IPS-11a (cell line): ENCODE data around the gene DPT.

Experiments
- H3K4me3 ChIP-seq: one replicate; pipeline ENCODE4 v1.5.1; 2013; ENCODE audit warnings: low read depth, low read length, control low read depth

Gene DPT

DNA sequence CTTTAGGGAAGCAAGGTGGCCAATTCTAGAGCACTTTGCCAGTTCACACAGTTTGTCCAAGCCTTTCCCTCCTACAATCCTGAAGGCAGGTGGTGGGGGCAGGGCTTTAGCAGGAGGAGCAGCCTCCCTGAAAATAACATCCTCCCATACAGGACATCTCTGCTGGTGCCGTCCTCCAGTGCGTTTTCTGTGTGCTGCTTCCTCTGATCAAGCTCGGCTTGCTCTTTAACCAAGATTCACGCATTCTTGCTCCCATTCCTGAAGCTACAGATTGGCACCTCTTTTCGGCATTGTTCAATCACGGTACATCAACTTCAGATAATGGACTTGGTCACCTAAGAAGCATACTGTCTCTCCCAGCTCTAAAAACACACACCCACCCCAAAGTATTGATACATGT lies 7.5 kb upstream of the DPT start:
- no peak overlapping the region for H3K4me3 ChIP-seq

DNA sequence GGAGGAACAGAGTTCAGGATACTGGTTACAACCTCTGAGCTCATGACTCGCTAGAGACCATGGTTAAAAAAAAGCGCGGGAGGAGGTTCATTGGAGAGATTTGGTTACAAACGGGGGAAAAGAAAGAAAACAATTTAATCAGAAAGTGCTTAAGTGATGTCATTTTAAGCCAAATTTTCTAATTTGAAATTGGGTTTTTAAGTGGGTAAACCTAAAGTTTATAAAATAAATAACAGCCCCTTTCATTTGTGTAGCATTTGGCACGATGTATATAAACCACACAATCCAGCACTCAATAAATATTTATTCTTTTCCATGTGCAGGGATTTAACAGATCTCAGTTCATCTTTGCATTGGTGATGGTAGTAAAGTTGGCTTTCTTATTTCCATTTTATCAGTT lies 7.0 kb upstream of the DPT start:
- H3K4me3 ChIP-seq, result no peak overlapping the region

- no peak overlapping the region for H3K4me3 ChIP-seq
These were observed 5.9 kb upstream of the DPT start for GRCh38 chr1:168734946-168735345.

DNA sequence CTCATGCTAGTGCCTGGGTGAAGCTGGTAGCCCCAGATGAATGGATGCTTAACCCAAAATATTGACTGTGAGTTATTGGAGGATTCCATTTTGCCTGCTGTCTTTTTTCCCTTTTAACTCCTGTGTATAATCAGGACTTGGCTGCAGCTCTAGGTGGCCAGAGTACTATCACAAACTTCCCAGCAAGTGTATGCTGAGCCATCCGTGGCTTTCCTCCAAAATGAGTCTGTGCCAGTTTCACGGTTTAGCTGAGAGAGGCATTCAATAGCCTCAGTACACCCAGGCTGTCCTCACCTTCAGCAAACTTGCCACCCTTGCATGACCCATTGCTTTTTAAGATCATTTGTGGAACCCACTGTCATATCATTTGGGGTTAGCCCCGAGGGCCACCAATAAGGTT lies 5.3 kb upstream of the DPT start:
- H3K4me3 ChIP-seq, result no peak overlapping the region

GRCh38 chr1:168733241-168733640 lies 4.2 kb upstream of the DPT start:
- no peak overlapping the region for H3K4me3 ChIP-seq

DNA sequence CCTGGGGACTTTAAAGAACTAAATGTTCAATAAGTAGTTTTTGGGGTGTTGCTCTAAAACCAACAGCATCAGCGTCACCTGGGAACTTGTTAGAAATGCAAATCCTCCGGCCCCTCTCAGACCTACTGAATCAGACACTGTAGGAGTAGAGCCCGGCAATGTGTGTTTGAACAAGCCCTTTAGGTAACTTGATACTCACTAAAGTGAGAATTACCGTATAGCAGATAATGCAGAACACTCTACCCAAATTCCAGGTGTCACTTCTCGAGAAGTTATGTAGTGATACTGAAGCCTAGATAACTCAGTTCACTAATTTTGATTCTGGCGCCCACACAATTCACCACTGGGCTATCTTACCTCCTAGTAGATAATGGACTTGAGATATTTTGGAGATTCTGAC lies 3.7 kb upstream of the DPT start:
- H3K4me3 ChIP-seq, result no peak overlapping the region

- H3K4me3 ChIP-seq, result no peak overlapping the region
These were observed 2.4 kb upstream of the DPT start for GRCh38 chr1:168731244-168731953.

GRCh38 chr1:168729405-168729802 lies 398 bp upstream of the DPT start:
- H3K4me3 ChIP-seq, result no peak overlapping the region

GRCh38 chr1:168726719-168727118 lies 2.3 kb downstream of the DPT start:
- no peak overlapping the region for H3K4me3 ChIP-seq

- H3K4me3 ChIP-seq, result no peak overlapping the region
These were observed 2.7 kb downstream of the DPT start for GRCh38 chr1:168726281-168726680.

DNA sequence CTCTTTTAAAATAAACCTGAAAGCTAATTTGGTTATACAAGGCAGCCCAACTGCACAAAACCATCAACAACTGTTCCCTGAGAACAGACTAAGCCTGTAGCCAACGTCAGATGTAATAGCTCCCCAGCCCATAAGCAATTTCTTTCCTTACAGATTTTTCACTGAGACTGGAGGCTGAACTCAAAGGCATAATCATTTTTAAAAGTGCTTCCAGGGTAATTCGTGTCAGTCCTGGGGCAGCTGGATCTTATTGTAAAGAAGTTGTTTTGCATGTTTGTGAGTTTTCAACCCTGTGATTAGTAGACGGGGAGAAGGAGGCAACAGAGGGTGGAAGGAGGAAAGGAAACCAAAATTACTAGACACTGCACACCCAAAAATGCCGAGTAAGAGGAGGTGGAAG lies 3.2 kb downstream of the DPT start:
- H3K4me3 ChIP-seq, result no peak overlapping the region

- no peak overlapping the region for H3K4me3 ChIP-seq
These were observed 3.9 kb downstream of the DPT start for GRCh38 chr1:168725060-168725459.

DNA sequence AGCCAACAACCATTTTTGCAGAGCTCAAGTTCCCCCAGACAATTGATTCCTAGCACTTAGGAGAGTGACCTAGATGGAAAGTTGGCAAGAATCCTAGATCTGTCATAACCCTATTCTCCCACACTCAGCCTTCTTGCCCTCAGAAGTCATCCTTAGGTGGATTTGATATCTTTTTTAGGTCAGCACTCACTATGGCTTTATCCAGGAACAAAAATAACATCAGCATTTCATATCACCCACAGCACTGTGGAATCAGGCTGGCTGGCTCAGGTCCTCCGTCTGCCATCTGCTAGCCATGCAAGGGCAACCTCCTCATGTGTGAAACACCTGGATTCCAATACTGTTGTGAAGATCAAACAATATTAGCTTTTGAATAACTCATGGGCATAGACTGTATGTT lies 6.0 kb downstream of the DPT start:
- H3K4me3 ChIP-seq, result no peak overlapping the region

DNA sequence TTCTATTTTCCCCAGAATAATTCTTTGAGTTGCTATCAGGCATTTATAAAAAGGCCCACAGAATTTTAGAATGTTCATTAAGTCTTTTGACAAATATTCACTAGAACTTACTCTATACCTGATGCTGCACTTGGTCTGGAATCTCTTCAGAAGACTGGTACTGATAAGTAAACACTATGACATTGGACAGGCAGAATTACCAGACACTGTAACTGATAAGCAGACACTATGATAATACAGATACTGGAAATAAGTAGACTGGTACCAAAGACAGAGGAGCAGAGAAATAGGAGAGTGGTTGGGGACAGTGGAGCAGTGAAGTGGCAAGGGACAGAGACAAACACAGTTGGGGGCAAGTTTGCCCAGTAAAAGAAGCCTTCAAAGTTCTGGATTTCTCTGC lies 8.2 kb downstream of the DPT start:
- H3K4me3 ChIP-seq, result no peak overlapping the region

GRCh38 chr1:168719306-168720111 lies 9.5 kb downstream of the DPT start:
- no peak overlapping the region for H3K4me3 ChIP-seq

GRCh38 chr1:168717906-168718891 lies 10.8 kb downstream of the DPT start:
- no peak overlapping the region for H3K4me3 ChIP-seq

DNA sequence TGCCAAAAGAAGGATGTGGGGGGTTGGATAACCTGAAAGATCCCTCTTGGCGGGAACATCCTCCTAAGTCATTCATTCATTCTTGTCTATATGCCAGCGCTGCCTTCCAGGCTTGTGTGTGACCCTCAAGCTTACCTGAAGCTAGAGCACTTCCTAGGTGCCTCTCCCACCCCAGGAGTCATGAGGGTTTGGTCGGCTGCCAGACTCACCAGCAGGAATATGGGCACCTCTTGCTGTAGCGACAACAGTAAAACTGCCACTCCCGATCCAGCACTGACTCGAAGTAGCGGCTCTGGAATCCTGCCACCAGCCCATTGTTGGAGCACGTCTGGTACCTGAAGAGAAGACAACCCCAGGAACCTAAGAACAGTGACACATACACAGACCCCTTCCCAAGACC lies 15.0 kb downstream of the DPT start:
- H3K4me3 ChIP-seq, result no peak overlapping the region

DNA sequence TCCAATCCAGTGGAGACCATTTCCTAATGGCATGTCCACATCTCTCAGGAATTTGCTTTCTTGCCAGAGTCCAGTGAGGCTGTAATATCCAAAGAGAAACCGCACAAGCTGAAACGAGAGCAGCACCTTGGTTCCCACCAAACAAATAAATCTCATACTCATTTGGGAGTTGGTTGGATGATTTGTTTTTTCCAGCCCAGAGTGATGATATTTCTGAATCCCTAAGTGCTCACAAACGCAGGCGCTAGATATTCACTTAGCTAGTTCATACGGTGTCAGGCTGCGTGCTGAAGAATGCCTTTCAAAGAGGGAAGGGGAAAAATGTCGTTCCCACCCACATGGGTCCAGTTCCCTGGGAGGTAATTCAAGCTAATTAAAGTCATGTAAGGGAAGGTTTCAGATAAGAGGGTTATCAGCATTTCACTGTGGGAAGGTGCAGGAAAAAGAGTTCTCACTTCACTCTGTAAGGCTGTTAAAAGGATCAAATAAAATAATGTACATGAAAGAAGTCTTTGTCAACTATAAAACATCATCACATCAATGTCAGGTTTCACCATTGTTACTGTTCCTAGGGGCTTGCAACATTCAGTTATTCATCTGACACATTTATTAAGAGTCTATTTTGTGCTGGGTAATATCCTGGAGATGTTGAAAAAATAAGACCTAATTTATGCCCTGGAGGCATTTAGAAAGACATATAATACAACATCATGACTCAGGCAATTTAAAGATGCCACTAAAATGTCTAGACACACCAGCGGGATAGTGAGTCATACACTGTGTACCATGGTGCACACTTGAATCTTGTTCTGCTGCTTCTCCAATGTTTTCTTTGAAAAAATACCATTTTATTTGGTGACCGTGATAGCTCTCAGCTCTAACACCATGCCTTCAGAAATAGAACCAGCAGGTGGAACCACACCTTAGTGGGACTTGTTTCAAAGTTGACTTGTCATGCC lies 19.3 kb downstream of the DPT start:
- H3K4me3 ChIP-seq, result no peak overlapping the region

GRCh38 chr1:168708698-168709404 lies 20.2 kb downstream of the DPT start:
- no peak overlapping the region for H3K4me3 ChIP-seq
